Measurements from ENCODE around the gene ACSBG1.

DNA sequence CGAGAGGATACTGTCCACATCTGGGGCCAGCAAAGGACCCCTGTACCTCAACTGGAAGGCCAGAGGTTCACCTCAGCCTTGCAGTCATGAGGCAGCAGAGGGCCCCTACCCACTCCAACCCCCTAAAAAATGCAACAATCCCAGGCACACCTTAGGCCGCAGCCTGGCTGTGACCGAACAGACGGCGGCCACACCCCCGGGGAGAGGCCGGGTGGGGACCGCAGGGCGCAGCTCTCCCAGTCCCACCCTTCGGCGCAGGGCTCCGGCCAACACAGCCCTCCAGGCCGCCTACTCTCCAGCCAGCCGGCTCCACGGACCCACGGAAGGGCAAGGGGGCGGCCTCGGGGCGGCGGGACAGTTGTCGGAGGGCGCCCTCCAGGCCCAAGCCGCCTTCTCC lies 29.5 kb upstream of the ACSBG1 start:
- TF ChIP-seq, protein P1, sequence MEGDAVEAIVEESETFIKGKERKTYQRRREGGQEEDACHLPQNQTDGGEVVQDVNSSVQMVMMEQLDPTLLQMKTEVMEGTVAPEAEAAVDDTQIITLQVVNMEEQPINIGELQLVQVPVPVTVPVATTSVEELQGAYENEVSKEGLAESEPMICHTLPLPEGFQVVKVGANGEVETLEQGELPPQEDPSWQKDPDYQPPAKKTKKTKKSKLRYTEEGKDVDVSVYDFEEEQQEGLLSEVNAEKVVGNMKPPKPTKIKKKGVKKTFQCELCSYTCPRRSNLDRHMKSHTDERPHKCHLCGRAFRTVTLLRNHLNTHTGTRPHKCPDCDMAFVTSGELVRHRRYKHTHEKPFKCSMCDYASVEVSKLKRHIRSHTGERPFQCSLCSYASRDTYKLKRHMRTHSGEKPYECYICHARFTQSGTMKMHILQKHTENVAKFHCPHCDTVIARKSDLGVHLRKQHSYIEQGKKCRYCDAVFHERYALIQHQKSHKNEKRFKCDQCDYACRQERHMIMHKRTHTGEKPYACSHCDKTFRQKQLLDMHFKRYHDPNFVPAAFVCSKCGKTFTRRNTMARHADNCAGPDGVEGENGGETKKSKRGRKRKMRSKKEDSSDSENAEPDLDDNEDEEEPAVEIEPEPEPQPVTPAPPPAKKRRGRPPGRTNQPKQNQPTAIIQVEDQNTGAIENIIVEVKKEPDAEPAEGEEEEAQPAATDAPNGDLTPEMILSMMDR (IDR thresholded peaks at IDR 0.05): no peak
- no peak for TF ChIP-seq POLR2A (IDR thresholded peaks at IDR 0.05)
